Fibroblast of skin of left biceps (primary cell): ENCODE data around the gene TTC28.
"Not testable (repeated sequence)": the region's sequence is repeated elsewhere in the genome, so short reads cannot be mapped to it uniquely, and the experiment has no call there.

Experiments
- DNase-seq, 2 experiments: peaks; one replicate each; pipeline ENCODE4 v3.0.0-alpha.2; 2013; ENCODE audit warnings: low read depth in 2 of 2

The TTC28 gene

GRCh38 chr22:28604966-28605761, 74.5 kb downstream of the TTC28 start:
- no peak for DNase-seq

- no peak for DNase-seq
These were observed 77.7 kb downstream of the TTC28 start for GRCh38 chr22:28601915-28602314.

DNA sequence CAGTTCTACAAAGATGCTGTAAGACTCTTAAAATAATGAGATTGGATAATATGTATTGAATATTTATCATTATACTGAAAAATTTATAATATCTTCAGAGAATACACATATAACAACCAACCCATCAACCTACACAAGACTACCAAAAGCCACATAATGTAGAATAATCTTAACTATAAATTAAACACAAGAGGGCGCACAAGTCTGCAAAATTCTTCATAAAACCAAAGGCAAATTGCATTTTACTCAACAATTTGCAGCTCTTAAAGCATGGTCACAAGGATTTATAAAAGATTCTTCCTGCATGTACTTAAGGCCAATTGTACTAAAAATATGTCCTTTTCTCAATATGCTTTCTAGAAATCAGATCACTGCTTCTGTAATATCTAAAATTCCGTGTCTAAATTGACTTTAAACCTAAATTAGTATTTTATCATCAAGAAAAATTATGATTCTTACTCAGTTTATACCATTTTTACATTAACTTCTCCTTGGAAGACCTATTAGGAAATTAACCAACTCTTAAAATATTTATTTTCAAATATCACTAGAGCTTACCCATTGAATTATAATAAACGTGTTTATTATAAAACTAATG, 79.0 kb downstream of the TTC28 start:
- peak; percentile 22 to 24 for DNase-seq

- DNase-seq: no peak
These were observed 79.9 kb downstream of the TTC28 start for GRCh38 chr22:28599693-28600092.

DNA sequence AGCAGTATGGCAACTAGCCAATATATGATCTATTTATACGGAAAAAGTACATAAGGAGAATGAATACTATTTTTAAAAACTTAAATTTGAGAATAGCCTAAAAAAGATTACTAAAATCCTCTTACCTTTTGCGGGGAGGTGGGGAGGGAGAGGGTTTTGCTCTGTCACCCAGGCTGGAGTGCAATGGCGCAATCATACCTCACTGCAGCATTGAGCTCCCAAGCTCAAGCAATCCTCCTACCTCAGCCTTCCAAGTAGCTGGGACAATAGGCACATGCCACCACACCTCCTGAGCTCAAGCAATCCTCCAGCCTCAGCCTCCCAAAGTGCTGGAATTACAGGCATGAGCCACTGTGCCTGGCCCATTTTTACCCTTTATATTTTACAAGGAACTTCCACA, 82.0 kb downstream of the TTC28 start:
- DNase-seq: no peak

DNA sequence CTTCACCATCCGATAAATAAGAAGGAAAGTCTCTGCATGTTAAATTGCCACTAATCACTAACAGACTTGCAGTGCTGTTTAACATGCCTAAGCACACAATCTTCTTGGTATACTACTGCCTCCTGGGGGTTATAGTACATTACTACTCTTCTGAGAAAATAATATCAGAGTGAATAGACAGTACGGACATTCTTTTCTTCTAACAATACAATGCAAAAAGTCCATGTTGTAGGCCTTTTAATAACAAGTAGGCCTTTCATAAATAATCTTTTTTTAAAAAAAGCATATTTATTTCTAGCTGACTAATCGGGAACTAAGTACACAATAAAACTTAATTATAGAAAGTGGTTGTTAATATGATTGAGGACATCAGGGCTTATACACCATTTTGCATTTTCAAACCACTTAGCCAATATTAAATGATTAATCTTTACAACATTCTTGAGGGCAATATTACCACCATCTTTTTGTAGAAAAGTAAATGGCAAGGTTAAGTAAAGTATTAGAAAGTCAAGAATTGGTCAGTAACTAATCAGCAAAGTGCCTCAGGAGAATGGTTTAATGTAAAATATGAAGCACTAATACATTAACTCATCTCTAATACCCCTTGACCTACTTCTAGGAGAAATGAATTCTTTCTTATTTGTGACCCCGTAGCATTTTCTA, 84.7 kb downstream of the TTC28 start:
- DNase-seq: peak; percentile 55 to 59

DNA sequence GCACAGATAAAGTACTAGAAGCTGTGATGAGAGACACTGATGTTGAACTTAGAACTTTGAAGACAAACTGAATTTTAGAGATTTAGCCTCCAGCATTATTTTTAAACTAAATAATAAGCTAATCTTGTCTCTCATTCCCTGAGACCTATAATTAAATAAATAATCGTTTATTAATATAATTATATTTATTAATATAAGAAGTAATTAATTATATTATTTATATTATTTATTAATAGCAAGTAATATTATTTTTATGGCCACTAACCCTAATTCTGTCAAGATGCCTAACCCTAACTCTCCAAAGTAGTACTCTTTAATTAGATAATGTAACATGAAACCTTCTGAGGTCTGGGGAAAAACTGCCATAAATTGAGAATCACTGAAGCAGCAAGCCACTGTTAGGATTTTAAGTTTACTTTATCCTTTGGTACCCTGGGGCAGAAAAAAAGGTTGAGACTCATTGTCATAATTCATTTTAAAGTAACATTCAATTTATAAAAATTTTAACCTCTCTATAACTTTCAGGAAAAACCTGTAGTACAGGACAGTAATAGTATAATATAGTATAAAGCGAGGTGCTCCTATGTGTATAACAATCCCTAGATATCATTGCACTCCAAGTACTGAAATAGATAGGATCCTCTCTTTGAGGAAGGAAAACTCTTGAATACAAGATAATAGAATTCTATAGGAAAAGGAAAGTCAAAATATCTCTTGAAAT, 85.4 kb downstream of the TTC28 start:
- no peak for DNase-seq

GRCh38 chr22:28593299-28593698, 86.3 kb downstream of the TTC28 start:
- DNase-seq: no peak

- DNase-seq: no peak
These were observed 90.4 kb downstream of the TTC28 start for GRCh38 chr22:28589102-28589750.

- no peak for DNase-seq
These were observed 94.3 kb downstream of the TTC28 start for GRCh38 chr22:28585324-28585723.

- peak; percentile 87 to 88 for DNase-seq
These were observed 96.8 kb downstream of the TTC28 start for GRCh38 chr22:28582806-28583205.

DNA sequence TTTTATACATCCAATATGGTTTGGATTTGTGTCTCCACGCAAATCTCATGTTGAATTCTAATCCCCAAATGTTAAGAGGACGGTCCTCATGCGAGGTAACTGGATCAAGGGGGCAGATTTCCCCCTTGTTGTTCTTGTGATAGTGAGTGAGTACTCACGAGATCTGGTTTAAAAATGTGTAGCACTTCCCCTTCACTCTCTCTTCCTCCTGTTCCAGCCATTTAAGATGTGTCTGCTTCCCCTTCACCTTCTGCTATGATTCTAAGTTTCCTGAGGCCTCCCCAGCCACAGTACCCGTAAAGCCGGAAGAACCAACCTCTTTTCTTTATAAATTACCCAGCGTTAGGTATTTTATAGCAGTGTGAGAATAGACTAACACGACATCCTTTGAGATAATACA, 98.6 kb downstream of the TTC28 start:
- DNase-seq: no peak

- no peak for DNase-seq
These were observed 103.5 kb downstream of the TTC28 start for GRCh38 chr22:28576162-28576561.

GRCh38 chr22:28574159-28574788, 105.4 kb downstream of the TTC28 start:
- DNase-seq: no peak

- no peak for DNase-seq
These were observed 108.8 kb downstream of the TTC28 start for GRCh38 chr22:28570696-28571373.

- not testable (repeated sequence) for DNase-seq
These were observed 110.7 kb downstream of the TTC28 start for GRCh38 chr22:28568974-28569373.

DNA sequence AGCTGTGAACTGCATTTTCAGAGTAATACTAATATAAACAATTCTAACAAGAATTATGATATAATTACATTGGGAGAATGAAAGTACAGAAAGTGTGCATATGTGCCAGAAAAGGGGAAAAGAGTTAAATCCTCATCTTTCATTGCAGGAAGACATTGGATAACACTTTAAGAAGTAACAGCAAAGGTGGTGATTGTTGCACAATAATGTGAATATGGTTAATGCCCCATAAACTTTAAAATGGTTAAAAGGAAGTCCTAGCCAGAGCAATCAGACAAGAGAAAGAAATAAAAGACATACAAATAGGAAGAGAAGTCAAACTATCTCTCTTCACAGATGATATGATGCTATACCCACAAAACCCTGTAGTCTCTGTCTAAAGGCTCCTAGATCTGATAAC, 111.5 kb downstream of the TTC28 start:
- DNase-seq: no peak

GRCh38 chr22:28566920-28567499, 112.6 kb downstream of the TTC28 start:
- not testable (repeated sequence) for DNase-seq

GRCh38 chr22:28563636-28564035, 116.0 kb downstream of the TTC28 start:
- DNase-seq: no peak

GRCh38 chr22:28562324-28562723, 117.3 kb downstream of the TTC28 start:
- DNase-seq: no peak
